CD14-positive monocyte (primary cell): ENCODE data around the gene EEFSEC. TPM values are rescaled to one million over a fixed set of nuclear protein-coding genes. Genes with fewer than 3 reads are reported as not detected.

Source experiments
- DNase-seq, 3 donors: peaks; one replicate each; pipeline ENCODE4 v3.0.0-alpha.2; 2011 to 2022
- H2AFZ ChIP-seq: 2 replicates; pipeline ENCODE4 v1.6.0; 2012; ENCODE audit warnings: mild to moderate bottlenecking, low read depth, low read length, inconsistent platforms; ENCODE audit not compliant: insufficient read depth, poor library complexity, severe bottlenecking
- H3K27ac ChIP-seq, 2 donors: 1 replicate in 1 of 2; 2 replicates in 1 of 2; pipeline ENCODE4 v1.5.1; 2012 to 2013; ENCODE audit warnings: low read length in 2 of 2, control low read depth in 1 of 2, inconsistent platforms in 1 of 2, low read depth in 1 of 2, mild to moderate bottlenecking in 1 of 2
- H3K27me3 ChIP-seq, 2 donors: one replicate each; pipeline versions ENCODE4 v1.6.0 to v1.6.1; 2011 to 2013; ENCODE audit warnings: low read length in 2 of 2; ENCODE audit not compliant: control insufficient read depth in 2 of 2, insufficient read depth in 2 of 2
- H3K36me3 ChIP-seq, 2 donors: replicated peaks in 1 of 2; 1 replicate in 1 of 2; 2 replicates in 1 of 2; pipeline versions ENCODE4 v1.5.1 to v1.6.1; 2012 to 2013; ENCODE audit warnings: low read length in 2 of 2, control low read depth in 1 of 2, inconsistent platforms in 1 of 2, mild to moderate bottlenecking in 1 of 2; ENCODE audit not compliant: insufficient read depth in 2 of 2, control insufficient read depth in 1 of 2
- H3K4me1 ChIP-seq, 2 donors: 1 replicate in 1 of 2; 2 replicates in 1 of 2; pipeline versions ENCODE4 v1.5.1 to v1.6.1; 2012 to 2013; ENCODE audit warnings: low read length in 2 of 2, control low read depth in 1 of 2, inconsistent platforms in 1 of 2, mild to moderate bottlenecking in 1 of 2, moderate library complexity in 1 of 2; ENCODE audit not compliant: insufficient read depth in 2 of 2, control insufficient read depth in 1 of 2
- H3K4me2 ChIP-seq: replicated peaks from 2 replicates; pipeline ENCODE3; 2012; ENCODE audit warnings: low read length, moderate library complexity, mild to moderate bottlenecking; ENCODE audit not compliant: poor library complexity, severe bottlenecking; ENCODE audit errors: extremely low read depth
- H3K4me3 ChIP-seq, 3 experiments: fragments of 200-600 bp in 1 of 3; sonication (generic) in 1 of 3; replicated peaks in 1 of 3; 1 replicate in 2 of 3; 2 replicates in 1 of 3; pipeline ENCODE4 v1.5.1; 2011 to 2013; ENCODE audit warnings: low read length in 3 of 3, mild to moderate bottlenecking in 3 of 3, control low read depth in 2 of 3, low read depth in 2 of 3, inconsistent platforms in 1 of 3, moderate library complexity in 1 of 3
- H3K79me2 ChIP-seq: 2 replicates; pipeline ENCODE4 v1.6.0; 2012; ENCODE audit warnings: mild to moderate bottlenecking, control low read depth, inconsistent platforms, low read length, moderate library complexity; ENCODE audit not compliant: insufficient read depth
- H3K9ac ChIP-seq: 2 replicates; pipeline ENCODE4 v1.6.0; 2017; ENCODE audit warnings: low read length, mild to moderate bottlenecking; ENCODE audit not compliant: insufficient read depth, poor library complexity, severe bottlenecking
- H3K9me3 ChIP-seq, 2 donors: replicated peaks in 1 of 2; 1 replicate in 1 of 2; 2 replicates in 1 of 2; pipeline versions ENCODE4 v1.5.1 to v1.6.1; 2012 to 2013; ENCODE audit warnings: low read length in 2 of 2, control low read depth in 1 of 2; ENCODE audit not compliant: control insufficient read depth in 1 of 2, insufficient read depth in 1 of 2
- H4K20me1 ChIP-seq: 2 replicates; pipeline ENCODE4 v1.6.0; 2012; ENCODE audit warnings: mild to moderate bottlenecking, low read length, control low read depth, moderate library complexity; ENCODE audit not compliant: insufficient read depth
- H3K27ac Mint-ChIP-seq, 7 donors: one replicate each; pipeline ENCODE4 v1.8.0; 2020; ENCODE audit warnings: mild to moderate bottlenecking in 7 of 7, mixed read lengths in 7 of 7, moderate library complexity in 6 of 7, inconsistent platforms in 2 of 7
- H3K27me3 Mint-ChIP-seq, 3 donors: one replicate each; pipeline ENCODE4 v1.8.0; 2021 to 2022; ENCODE audit warnings: low read depth in 3 of 3, mild to moderate bottlenecking in 3 of 3, mixed read lengths in 3 of 3, moderate library complexity in 3 of 3, inconsistent platforms in 1 of 3
- H3K36me3 Mint-ChIP-seq, 2 donors: one replicate each; pipeline ENCODE4 v1.8.0; 2020; ENCODE audit warnings: mixed read lengths in 2 of 2, inconsistent platforms in 1 of 2, mild to moderate bottlenecking in 1 of 2
- H3K4me1 Mint-ChIP-seq: one replicate; pipeline ENCODE4 v1.8.0; 2020; ENCODE audit warnings: mild to moderate bottlenecking, mixed read lengths
- H3K4me3 Mint-ChIP-seq, 2 donors: one replicate each; pipeline ENCODE4 v1.8.0; 2020; ENCODE audit warnings: mild to moderate bottlenecking in 2 of 2, mixed read lengths in 2 of 2, moderate library complexity in 1 of 2
- H3K9me3 Mint-ChIP-seq, 7 donors: one replicate each; pipeline ENCODE4 v1.8.0; 2020 to 2022; ENCODE audit warnings: mixed read lengths in 7 of 7, mild to moderate bottlenecking in 6 of 7, moderate library complexity in 6 of 7, inconsistent platforms in 2 of 7
- CTCF ChIP-seq: fragments of 200-600 bp; IDR thresholded peaks from one replicate; pipeline ENCODE4 v1.8.0; 2022; ENCODE audit warnings: antibody characterized with exemption, mild to moderate bottlenecking
- WGBS: methylation state at CpG from one replicate; pipeline ENCODE4 v1.1.5; 2013; ENCODE audit warnings: missing lambda C conversion rate; ENCODE audit not compliant: insufficient coverage; 5-methylcytosine and 5-hydroxymethylcytosine counted together
- intact Hi-C, 2 donors: fragments of 100-400 bp; cut with micrococcal nuclease; formaldehyde crosslinking; loops; one replicate each; pipeline versions ENCODE4 v1.15.0 to v1.15.1; 2023
- polyA plus RNA-seq, 3 donors: library from polyadenylated mRNA; depleted of rRNA in 1 of 3; unstranded in 2 of 3; stranded (reverse) in 1 of 3; fragments of 300-500 nt in 2 of 3; fragments of >200 nt in 1 of 3; fragmentation: Illumina TruSeq in 2 of 3; gene quantifications; 1 replicate in 2 of 3; 2 replicates in 1 of 3; pipeline ENCODE4 v1.2.3, GENCODE V29; 2012 to 2021

EEFSEC gene
- polyA plus RNA-seq, 3 donors: 13.3 to 14.9 (median 14.9) TPM

DNA sequence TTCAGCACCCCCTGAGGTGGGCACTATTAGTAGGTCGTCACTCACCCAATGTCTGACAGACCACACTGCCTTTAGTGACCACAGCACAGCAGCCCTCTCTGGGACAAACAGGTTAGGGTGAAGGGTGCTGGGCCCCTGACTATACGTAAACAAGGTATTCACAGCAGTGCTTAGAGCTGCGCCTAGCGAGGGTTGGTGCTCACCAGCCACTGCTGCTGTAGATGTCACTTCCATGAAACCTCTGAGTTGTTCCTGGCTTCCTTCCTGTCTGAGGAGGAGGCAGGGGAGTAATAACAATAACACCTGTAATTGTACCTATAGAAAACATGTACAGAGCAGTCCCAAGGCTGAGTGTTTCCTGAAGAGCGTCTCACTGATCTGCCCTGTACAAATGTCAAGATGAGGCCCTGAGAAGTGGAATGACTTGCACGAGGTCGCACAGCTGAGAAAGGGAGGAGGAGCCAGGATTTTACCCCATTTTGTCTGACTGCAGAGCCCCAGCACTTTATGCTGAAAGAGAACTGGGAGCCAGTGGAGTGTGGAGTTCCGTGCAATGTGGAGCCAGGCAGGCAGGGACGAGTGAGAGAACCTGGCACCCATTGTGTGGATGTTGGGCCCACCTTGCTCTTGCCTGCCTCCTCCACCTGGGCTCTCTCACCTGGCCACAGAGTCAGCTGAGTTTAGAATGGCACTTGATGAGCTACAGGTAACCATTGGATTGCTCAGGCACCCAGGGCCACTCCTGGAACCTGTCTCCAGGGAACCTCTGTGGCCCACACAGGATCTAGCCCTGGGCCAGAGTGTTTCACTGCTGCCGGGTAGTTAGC is 219.6 kb downstream of the EEFSEC start:
- Mint-ChIP-seq H3K27me3 (no peaks in the 10 kb centered on the region), H3K4me1 (no peaks in the 10 kb centered on the region), H3K4me3 (no peak overlapping the region), H3K36me3 (peaks cover 23 to 26% of the 10 kb centered on the region in 2 donors), H3K9me3 (no peaks in the 10 kb centered on the region), H3K27ac (peak overlapping the region in 1 of 7 donors; percentile 10)
- peaks cover 2 to 31% of the 10 kb centered on the region in 2 donors for H3K36me3 ChIP-seq
- H3K9me3 ChIP-seq: no peaks in the 10 kb centered on the region
- no peak overlapping the region for H2AFZ ChIP-seq
- WGBS: 94% methylated on average over 6 of the region's 10 CpGs
- no peaks in the 10 kb centered on the region for H3K4me1 ChIP-seq
- H3K79me2 ChIP-seq: no peaks in the 10 kb centered on the region
- intact Hi-C loops: no loop called here
- no peak overlapping the region for H3K4me3 ChIP-seq
- no peak overlapping the region for H3K4me2 ChIP-seq
- DNase-seq: no peak
- H4K20me1 ChIP-seq: no peaks in the 10 kb centered on the region
- no peak overlapping the region for H3K27ac ChIP-seq
- H3K27me3 ChIP-seq: no peaks in the 10 kb centered on the region
- no peak overlapping the region for H3K9ac ChIP-seq
- no peak for TF ChIP-seq CTCF

DNA sequence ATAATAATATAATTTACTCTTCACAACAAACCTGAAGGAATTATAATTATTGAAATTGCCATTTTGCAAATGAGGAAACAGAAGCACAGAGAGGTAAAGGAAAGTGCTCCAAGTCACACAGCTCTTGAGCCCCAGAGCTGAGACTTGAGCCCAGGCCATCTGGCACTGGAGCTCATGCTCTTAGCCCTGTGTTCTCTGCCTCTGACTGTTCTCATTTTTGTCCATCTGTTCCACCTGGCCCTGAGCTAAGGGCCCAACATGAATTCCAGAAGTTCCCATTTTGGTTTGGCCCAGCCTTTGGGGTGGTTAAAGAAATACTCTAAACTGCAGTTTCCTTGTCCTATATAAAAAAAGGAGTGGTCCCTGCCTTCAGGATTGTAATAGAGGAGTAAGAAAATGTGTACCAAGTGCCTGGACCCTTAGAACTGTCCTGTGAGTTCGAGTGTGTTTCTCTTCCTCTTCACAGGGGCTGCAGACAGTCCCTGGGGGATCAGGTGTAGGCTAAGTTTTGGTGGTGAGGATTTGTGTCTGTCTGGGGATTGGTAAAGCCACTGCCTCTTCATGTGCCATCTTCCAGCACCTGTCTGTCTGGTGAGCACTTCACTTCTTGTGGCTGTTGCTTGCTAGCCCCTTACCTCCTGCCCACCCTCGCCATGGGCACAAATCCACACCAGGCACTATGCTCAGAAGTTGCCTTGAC is 221.6 kb downstream of the EEFSEC start:
- DNase-seq: no peak
- Histone ChIP-seq H3K36me3 (peaks cover 2 to 30% of the 10 kb centered on the region in 2 donors), H3K27ac (no peak overlapping the region), H3K4me2 (no peak overlapping the region), H2AFZ (no peak overlapping the region), H3K9me3 (no peaks in the 10 kb centered on the region), H3K79me2 (no peaks in the 10 kb centered on the region), H3K27me3 (no peaks in the 10 kb centered on the region), H3K4me1 (no peaks in the 10 kb centered on the region), H3K4me3 (no peak overlapping the region), H3K9ac (no peak overlapping the region), H4K20me1 (no peaks in the 10 kb centered on the region)
- H3K27ac Mint-ChIP-seq: peak overlapping the region in 1 of 7 donors; percentile 8
- no peaks in the 10 kb centered on the region for H3K9me3 Mint-ChIP-seq
- no peak overlapping the region for H3K4me3 Mint-ChIP-seq
- intact Hi-C loops: no loop called here
- no peaks in the 10 kb centered on the region for H3K27me3 Mint-ChIP-seq
- TF ChIP-seq CTCF: no peak
- H3K36me3 Mint-ChIP-seq: peaks cover 24 to 27% of the 10 kb centered on the region in 2 donors
- H3K4me1 Mint-ChIP-seq: no peaks in the 10 kb centered on the region
- WGBS: 100% methylated on average over 2 of the region's 2 CpGs
